Measurements from ENCODE around the gene PTGDR2.
A peak's percentile ranks its signal among the peaks of the same experiment; 100 is the strongest.

Gene PTGDR2

GRCh38 chr11:60836866-60837515, 18.8 kb downstream of the PTGDR2 start:
- DNase-seq (ENCODE audit: extremely low read depth, low read depth), result no peak
- TF ChIP-seq CTCF (IDR thresholded peaks at IDR 0.05; ENCODE audit: low read depth, low read length), result no peak

GRCh38 chr11:60835534-60835846, 20.3 kb downstream of the PTGDR2 start:
- no peak for TF ChIP-seq CTCF (IDR thresholded peaks at IDR 0.05; ENCODE audit: low read depth, low read length)
- DNase-seq (ENCODE audit: extremely low read depth, low read depth), result no peak

DNA sequence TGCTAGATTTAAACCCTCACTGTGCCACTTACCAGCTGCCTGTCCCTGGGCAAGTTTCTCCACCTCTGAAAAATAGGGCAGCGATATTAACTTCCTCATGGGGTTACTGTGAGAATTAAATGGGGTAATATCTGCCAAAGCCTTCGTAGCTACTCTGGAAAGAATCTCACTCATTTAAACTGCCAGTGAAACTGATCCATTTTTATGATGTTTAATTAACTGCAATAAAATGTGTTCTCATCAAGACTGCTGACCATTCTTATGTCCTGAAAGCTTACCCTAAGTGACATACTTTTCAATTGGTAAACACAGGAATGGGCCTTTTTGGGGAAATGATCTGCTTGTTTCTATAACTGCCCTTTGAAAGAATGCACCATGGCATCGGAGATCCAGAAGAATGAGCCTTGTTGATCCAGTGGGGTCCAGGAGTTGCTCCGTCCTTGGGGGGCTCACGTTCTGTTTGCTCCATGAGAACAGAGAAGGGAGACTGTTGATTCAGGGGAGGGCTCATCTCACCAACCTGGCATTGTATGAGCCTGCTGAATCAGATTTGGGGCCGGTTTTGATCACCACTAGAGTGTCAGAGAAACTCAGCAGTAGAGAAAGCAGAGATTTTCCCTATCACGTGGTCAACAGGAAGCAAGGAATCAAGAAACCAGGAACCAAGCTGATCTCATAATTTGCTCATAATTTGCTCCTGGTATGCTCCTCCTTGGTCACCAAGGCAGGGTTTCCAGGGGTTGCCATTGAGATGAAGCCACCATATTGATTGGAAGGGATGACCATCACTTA, 20.8 kb downstream of the PTGDR2 start:
- TF ChIP-seq CTCF (IDR thresholded peaks at IDR 0.05; ENCODE audit: low read depth, low read length), result no peak
- no peak for DNase-seq (ENCODE audit: extremely low read depth, low read depth)

- no peak for TF ChIP-seq CTCF (IDR thresholded peaks at IDR 0.05; ENCODE audit: low read depth, low read length)
- DNase-seq (ENCODE audit: extremely low read depth, low read depth), result no peak
These were observed 24.2 kb downstream of the PTGDR2 start for GRCh38 chr11:60831501-60832079.

DNA sequence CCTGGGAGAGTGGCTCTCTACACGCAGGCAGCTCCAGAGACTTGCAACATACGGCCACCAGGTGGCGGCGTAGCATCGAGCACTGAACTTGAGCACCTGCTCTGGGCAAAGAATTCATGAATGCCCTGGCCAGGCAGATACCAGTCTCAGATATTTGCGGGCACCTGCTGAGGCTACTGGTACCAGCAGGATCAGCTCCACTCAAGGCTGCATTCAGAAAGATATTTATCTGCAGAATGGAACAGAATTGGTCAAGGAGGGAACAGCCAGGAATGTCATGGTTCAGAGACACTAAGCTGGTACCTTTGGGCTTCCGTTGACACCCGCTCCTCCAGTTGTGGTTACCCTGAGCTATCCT, 24.6 kb downstream of the PTGDR2 start:
- peak; percentile 91 for TF ChIP-seq CTCF (IDR thresholded peaks at IDR 0.05; ENCODE audit: low read depth, low read length)
- DNase-seq (ENCODE audit: extremely low read depth, low read depth), result peak; percentile 45

DNA sequence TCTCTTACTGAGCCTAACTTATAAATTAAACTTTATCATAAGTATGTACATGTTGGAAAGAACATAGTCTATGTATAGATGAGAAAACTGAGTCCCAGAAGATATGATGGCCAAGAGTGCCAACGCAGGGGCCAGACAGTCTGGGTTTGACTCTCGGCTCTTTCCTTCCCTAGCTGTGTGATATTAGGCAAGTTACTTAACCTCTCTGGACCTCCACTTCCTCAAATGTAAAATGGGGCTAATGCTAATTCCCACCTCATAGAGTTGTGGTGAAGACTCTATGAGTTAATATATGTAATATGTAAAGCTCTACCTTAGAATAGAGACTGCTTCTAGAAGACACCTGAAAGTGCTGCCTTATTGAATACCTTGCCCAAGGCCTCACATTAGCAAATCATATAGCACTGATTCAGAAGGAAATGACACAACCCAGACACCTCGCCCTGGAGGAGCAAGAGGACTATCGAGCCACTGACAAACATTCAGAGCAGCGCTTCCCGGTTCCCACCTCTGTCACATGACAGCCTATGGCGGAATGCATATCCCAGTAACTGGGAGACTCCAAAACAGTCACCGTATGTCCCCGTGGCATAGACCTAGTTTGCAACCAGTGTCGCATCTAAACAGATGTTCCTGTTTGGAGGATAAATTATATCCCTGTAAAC, 25.1 kb downstream of the PTGDR2 start:
- no peak for TF ChIP-seq CTCF (IDR thresholded peaks at IDR 0.05; ENCODE audit: low read depth, low read length)
- no peak for DNase-seq (ENCODE audit: extremely low read depth, low read depth)

- TF ChIP-seq CTCF (IDR thresholded peaks at IDR 0.05; ENCODE audit: low read depth, low read length), result no peak
- no peak for DNase-seq (ENCODE audit: extremely low read depth, low read depth)
These were observed 30.0 kb downstream of the PTGDR2 start for GRCh38 chr11:60825790-60826189.

Data from AG09319 (cell line).